GM15510 (cell line): ENCODE results near the gene TTC4.

Source experiments
- POLR2A ChIP-seq: IDR thresholded peaks from 3 replicates; pipeline ENCODE4 v1.6.1; 2011; ENCODE audit warnings: borderline replicate concordance; ENCODE audit not compliant: insufficient read length; ENCODE audit errors: extremely low read depth

The TTC4 gene

DNA sequence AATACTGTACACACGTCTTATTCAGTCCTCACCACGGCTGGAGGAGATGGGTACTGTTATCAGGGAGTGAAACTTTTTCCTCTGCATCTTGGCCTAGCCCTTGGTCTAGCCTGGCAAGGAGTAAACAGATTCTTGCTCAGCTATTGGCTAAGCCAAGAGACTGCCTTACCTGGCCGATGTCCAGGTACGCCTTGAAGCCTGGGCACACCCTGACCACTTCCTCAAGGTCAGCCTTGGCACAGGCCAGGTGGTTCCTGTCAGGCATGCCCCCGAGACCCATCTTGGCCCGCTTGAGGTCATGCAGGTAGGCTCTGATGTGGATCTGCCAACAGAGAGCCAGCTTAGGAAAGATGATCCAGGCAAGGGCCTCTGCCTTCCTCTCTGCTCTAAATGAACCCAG is 66.5 kb downstream of the TTC4 start:
- TF ChIP-seq POLR2A, result no peak

- TF ChIP-seq POLR2A, result no peak
Observed at GRCh38 chr1:54782588-54782987, 66.9 kb downstream of the TTC4 start.

GRCh38 chr1:54784066-54784465 is 68.4 kb downstream of the TTC4 start:
- TF ChIP-seq POLR2A, result no peak

DNA sequence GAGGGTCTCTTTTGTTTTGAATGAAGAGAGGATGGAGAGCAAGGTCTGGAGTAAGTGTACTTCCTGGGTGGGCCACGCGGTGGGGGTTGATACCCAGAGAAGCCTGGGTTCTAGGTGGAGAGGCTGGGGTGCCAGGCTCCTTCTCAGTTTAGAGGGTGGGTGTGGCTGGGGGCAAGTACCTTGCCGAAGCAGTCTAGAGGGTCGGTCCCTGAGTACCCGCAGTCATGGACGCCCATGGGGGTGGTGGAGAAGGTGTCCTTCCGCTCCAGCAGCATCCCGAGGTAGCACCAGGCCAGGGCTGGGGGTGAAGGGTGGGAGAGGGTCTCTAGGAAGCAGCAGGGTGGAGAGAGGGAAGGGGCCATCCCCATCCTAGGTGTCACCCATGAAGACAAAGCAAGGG is 71.1 kb downstream of the TTC4 start:
- no peak for TF ChIP-seq POLR2A

DNA sequence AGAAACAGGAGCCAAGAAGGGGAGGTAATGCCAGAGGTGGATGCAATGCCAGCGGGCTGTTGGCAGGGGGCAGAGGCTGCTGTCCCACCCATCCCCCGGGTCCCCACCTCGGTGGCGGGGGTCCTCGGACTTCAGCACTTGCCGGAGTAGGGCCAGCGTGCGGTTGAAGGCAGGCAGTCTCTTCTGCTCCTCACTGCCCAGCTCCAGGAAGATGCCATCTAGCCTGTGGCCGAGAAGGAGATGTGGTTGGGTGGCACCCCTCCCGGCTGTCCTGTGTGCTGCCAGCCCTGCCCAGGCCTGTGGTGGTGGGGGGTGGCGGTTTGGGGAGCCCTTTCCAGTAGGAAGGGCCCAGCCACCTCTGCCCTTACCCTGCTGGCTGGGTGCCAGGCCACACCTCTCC is 71.9 kb downstream of the TTC4 start:
- TF ChIP-seq POLR2A, result no peak

DNA sequence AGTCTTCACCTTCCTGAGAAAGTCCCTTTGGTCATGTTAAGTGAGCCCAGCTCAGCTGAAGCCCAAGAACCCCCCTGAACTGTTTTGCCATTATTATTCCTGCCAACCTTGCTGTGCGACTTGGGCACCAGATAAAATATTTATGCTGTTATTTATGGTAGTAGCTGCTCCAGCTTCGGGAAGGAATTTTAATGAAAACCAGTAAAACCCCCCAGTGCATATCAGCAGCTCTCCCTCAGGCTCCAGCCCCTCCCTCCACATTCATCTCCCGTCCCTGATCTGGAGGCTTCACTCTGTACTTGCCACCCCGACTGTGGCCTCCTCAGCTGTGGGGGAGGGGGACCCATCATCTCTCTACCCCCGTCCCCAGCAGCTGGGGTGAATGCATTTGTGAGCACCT is 72.8 kb downstream of the TTC4 start:
- TF ChIP-seq POLR2A, result no peak

- TF ChIP-seq POLR2A, result no peak
Observed at GRCh38 chr1:54791880-54792522, 76.3 kb downstream of the TTC4 start.
